Panc1 (cell line): ENCODE measurements around the gene PLD3. TPM values are rescaled to one million over a fixed set of nuclear protein-coding genes. Genes with fewer than 3 reads are reported as not detected.
"Not testable (repeated sequence)": the region's sequence is repeated elsewhere in the genome, so short reads cannot be mapped to it uniquely, and the experiment has no call there.

Experiments used
- ATAC-seq: fragments of 200-7000 bp; cut with Tn5 transposase; 2 replicates; pipeline ENCODE4 v1.9.1; 2020; ENCODE audit warnings: mild to moderate bottlenecking, moderate library complexity
- BruUV-seq: library from RNA; stranded (reverse); fragments of 400-500 nt; replicated peaks from 2 replicates; lab custom pipeline; 2021; lab: Mats Ljungman, UMichigan
- CTCF ChIA-PET: fragments of 300-600 bp; sonication (Branson Sonifier 250); formaldehyde crosslinking; loops from one replicate; lab custom pipeline; 2022; ENCODE audit warnings: antibody characterized with exemption; lab: Charles Lee
- POLR2A ChIA-PET: fragments of 300-600 bp; sonication (Branson Sonifier 250); formaldehyde crosslinking; loops from one replicate; lab custom pipeline; 2022; ENCODE audit warnings: antibody characterized with exemption; lab: Charles Lee
- DNase-seq: peaks from one replicate; pipeline ENCODE4 v3.0.0-alpha.2; 2010; ENCODE audit warnings: low read depth, low spot score
- H3K27ac ChIP-seq: 2 replicates; pipeline ENCODE4 v1.5.1; 2011; ENCODE audit warnings: mild to moderate bottlenecking, low read length, inconsistent platforms
- H3K27me3 ChIP-seq: fragments of 200-500 bp; sonication (Bioruptor generic); 2 replicates; pipeline ENCODE4 v1.6.0; 2014; ENCODE audit warnings: low read length, inconsistent platforms; ENCODE audit not compliant: control insufficient read depth, insufficient read depth
- H3K36me3 ChIP-seq: fragments of 200-500 bp; sonication (Bioruptor generic); 2 replicates; pipeline ENCODE4 v1.5.1; 2014; ENCODE audit warnings: inconsistent platforms, mild to moderate bottlenecking, low read length, moderate library complexity; ENCODE audit not compliant: control insufficient read depth, insufficient read depth
- H3K4me1 ChIP-seq: 2 replicates; pipeline ENCODE4 v1.5.1; 2011; ENCODE audit warnings: inconsistent platforms, mild to moderate bottlenecking, low read length, moderate library complexity; ENCODE audit not compliant: control insufficient read depth, insufficient read depth
- H3K4me3 ChIP-seq, 2 experiments: 2 replicates each; pipeline ENCODE4 v1.5.1; 2011 to 2012; ENCODE audit warnings: low read depth in 2 of 2, low read length in 2 of 2, mild to moderate bottlenecking in 2 of 2, inconsistent platforms in 1 of 2, moderate library complexity in 1 of 2
- H3K9me3 ChIP-seq: fragments of 200-500 bp; sonication (Bioruptor generic); 2 replicates; pipeline ENCODE4 v1.5.1; 2014; ENCODE audit warnings: low read depth, mild to moderate bottlenecking, inconsistent platforms, low read length, moderate library complexity; ENCODE audit not compliant: control insufficient read depth, insufficient read depth
- CTCF ChIP-seq: fragments of 450-650 bp; IDR thresholded peaks from 2 replicates; pipeline ENCODE4 v1.5.1; 2017; ENCODE audit warnings: mild to moderate bottlenecking
- POLR2AphosphoS5 ChIP-seq: IDR thresholded peaks from 2 replicates; pipeline ENCODE4 v1.6.1; 2012; ENCODE audit warnings: mild to moderate bottlenecking, low read depth, low read length, moderate library complexity
- SIN3A ChIP-seq: IDR thresholded peaks from 2 replicates; pipeline ENCODE4 v1.6.1; 2012; ENCODE audit warnings: low read depth, mild to moderate bottlenecking, low read length, moderate library complexity, borderline replicate concordance; ENCODE audit not compliant: insufficient read depth
- TCF7L2 ChIP-seq: IDR thresholded peaks from 2 replicates; pipeline ENCODE4 v1.6.1; 2011; ENCODE audit warnings: mild to moderate bottlenecking, low read depth, low read length, inconsistent platforms
- in situ Hi-C: cut with HindIII; loops from 2 replicates; pipeline ENCODE4 v1.10.0; 2016; ENCODE audit warnings: low sequenced_read_pairs, low pct_unique_long_range_greater_than_20kb
- intact Hi-C: fragments of 100-400 bp; cut with micrococcal nuclease; formaldehyde crosslinking; loops from one replicate; pipeline ENCODE4 v1.10.0; 2022; ENCODE audit not compliant: unreplicated experiment
- total RNA-seq: library from RNA; stranded (reverse); gene quantifications from one replicate; pipeline ENCODE4 v1.2.1, GENCODE V29; 2021; ENCODE audit not compliant: unreplicated experiment
- TF ChIP-seq, protein P1 (sequence below), 2 experiments: IDR thresholded peaks; 2 replicates each; pipeline ENCODE4 v1.6.1; 2011 to 2012; ENCODE audit warnings: low read depth in 2 of 2, control low read depth in 1 of 2, low read length in 1 of 2, mild to moderate bottlenecking in 1 of 2, moderate library complexity in 1 of 2; ENCODE audit not compliant: insufficient read depth in 1 of 2

Gene PLD3
- total RNA-seq, 1 experiment from 2014 or later = 81.8 TPM

GRCh38 chr19:40331052-40331451 is 17.4 kb upstream of the PLD3 start:
- no peaks in the 10 kb centered on the region for H3K4me1 ChIP-seq
- ChIA-PET POLR2A (interaction anchor here (0.6 to 3.4 kb wide), 6 partner anchors 9 to 923 kb away, joined by 3 to 30 read pairs (median 6); no protein-coding TSS in a partner anchor), CTCF (interaction anchor here (0.6 to 26.0 kb wide), 6 partner anchors 9 to 780 kb away, joined by 3 to 498 read pairs (median 3); partner anchors contain the start of gene TTC9B)
- in situ Hi-C loops = loop anchor here (25.0 kb wide), 1 partner anchor 1669 kb away; no protein-coding TSS in a partner anchor
- no peak overlapping the region for H3K4me3 ChIP-seq
- BruUV-seq = no TSS peak
- no peaks in the 10 kb centered on the region for H3K27me3 ChIP-seq
- DNase-seq (no peak), ATAC-seq (no peak)
- no peak overlapping the region for H3K27ac ChIP-seq
- no peaks in the 10 kb centered on the region for H3K9me3 ChIP-seq
- intact Hi-C loops = no loop called here
- no peaks in the 10 kb centered on the region for H3K36me3 ChIP-seq
- TF ChIP-seq TCF7L2 = no peak
- TF ChIP-seq SIN3A = no peak

- Histone ChIP-seq H3K4me3 (no peak overlapping the region), H3K9me3 (no peaks in the 10 kb centered on the region), H3K4me1 (no peaks in the 10 kb centered on the region), H3K27ac (no peak overlapping the region), H3K36me3 (no peaks in the 10 kb centered on the region), H3K27me3 (no peaks in the 10 kb centered on the region)
- no peak for TF ChIP-seq TCF7L2
- TF ChIP-seq POLR2AphosphoS5 = no peak
- TF ChIP-seq, protein P1, sequence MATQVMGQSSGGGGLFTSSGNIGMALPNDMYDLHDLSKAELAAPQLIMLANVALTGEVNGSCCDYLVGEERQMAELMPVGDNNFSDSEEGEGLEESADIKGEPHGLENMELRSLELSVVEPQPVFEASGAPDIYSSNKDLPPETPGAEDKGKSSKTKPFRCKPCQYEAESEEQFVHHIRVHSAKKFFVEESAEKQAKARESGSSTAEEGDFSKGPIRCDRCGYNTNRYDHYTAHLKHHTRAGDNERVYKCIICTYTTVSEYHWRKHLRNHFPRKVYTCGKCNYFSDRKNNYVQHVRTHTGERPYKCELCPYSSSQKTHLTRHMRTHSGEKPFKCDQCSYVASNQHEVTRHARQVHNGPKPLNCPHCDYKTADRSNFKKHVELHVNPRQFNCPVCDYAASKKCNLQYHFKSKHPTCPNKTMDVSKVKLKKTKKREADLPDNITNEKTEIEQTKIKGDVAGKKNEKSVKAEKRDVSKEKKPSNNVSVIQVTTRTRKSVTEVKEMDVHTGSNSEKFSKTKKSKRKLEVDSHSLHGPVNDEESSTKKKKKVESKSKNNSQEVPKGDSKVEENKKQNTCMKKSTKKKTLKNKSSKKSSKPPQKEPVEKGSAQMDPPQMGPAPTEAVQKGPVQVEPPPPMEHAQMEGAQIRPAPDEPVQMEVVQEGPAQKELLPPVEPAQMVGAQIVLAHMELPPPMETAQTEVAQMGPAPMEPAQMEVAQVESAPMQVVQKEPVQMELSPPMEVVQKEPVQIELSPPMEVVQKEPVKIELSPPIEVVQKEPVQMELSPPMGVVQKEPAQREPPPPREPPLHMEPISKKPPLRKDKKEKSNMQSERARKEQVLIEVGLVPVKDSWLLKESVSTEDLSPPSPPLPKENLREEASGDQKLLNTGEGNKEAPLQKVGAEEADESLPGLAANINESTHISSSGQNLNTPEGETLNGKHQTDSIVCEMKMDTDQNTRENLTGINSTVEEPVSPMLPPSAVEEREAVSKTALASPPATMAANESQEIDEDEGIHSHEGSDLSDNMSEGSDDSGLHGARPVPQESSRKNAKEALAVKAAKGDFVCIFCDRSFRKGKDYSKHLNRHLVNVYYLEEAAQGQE (IDR thresholded peaks at IDR 0.05; ENCODE audit: insufficient read depth in 1 of 2, low read depth in 2 of 2, low read length in 1 of 2) = no peak
- no peak for TF ChIP-seq SIN3A
- TF ChIP-seq CTCF = no peak
- no TSS peak for BruUV-seq
- no peak for ATAC-seq
- ChIA-PET CTCF (interaction anchor here (0.6 to 26.0 kb wide), 3 partner anchors 26 to 1738 kb away, joined by 3 to 498 read pairs (median 3); no protein-coding TSS in a partner anchor), POLR2A (interaction anchor here (0.7 kb wide), 2 partner anchors 15 to 511 kb away, joined by 5 to 6 read pairs; no protein-coding TSS in a partner anchor)
- DNase-seq = no peak
- intact Hi-C loops = no loop called here
- in situ Hi-C loops = loop anchor here (25.0 kb wide), 1 partner anchor 1670 kb away; no protein-coding TSS in a partner anchor
Measured at GRCh38 chr19:40332669-40333068, 15.8 kb upstream of the PLD3 start.

DNA sequence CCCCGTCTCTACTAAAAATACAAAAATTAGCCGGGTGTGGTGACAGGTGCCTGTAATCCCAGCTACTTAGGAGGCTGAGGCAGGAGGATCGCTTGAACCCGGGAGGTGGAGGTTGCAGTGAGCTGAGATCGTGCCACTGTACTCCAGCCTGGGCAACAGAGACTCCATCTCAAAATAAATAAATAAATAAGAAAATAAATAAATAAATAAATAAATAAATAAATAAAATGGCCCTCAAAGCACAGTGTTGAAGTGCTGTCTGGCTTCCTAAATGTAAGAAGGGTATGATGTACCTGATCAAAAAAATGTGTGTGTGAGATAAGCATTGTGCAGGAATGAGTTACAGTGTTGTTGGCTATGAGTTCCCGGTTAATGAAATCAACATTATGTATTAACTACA is 15.4 kb upstream of the PLD3 start:
- ATAC-seq, H3K27me3 ChIP-seq, H3K4me3 ChIP-seq, intact Hi-C loops, BruUV-seq, H3K27ac ChIP-seq, H3K9me3 ChIP-seq, H3K36me3 ChIP-seq, DNase-seq, H3K4me1 ChIP-seq: not testable (repeated sequence)
- ChIA-PET POLR2A (interaction anchor here (0.5 kb wide), 1 partner anchor 550 kb away, joined by 3 read pairs; no protein-coding TSS in a partner anchor), CTCF (interaction anchor here (0.6 to 26.0 kb wide), 6 partner anchors 16 to 193 kb away, joined by 3 to 498 read pairs (median 4); partner anchors contain the start of gene TTC9B)
- in situ Hi-C loops = loop anchor here (25.0 kb wide), 1 partner anchor 1671 kb away; no protein-coding TSS in a partner anchor
